CD1c-positive myeloid dendritic cell (primary cell): ENCODE results near the gene RFX1.
A peak's percentile ranks its signal among the peaks of the same experiment; 100 is the strongest.

ENCODE experiments used
- DNase-seq: peaks from one replicate; pipeline ENCODE4 v3.0.0-alpha.2; 2016; ENCODE audit errors: extremely low spot score

The RFX1 gene

DNA sequence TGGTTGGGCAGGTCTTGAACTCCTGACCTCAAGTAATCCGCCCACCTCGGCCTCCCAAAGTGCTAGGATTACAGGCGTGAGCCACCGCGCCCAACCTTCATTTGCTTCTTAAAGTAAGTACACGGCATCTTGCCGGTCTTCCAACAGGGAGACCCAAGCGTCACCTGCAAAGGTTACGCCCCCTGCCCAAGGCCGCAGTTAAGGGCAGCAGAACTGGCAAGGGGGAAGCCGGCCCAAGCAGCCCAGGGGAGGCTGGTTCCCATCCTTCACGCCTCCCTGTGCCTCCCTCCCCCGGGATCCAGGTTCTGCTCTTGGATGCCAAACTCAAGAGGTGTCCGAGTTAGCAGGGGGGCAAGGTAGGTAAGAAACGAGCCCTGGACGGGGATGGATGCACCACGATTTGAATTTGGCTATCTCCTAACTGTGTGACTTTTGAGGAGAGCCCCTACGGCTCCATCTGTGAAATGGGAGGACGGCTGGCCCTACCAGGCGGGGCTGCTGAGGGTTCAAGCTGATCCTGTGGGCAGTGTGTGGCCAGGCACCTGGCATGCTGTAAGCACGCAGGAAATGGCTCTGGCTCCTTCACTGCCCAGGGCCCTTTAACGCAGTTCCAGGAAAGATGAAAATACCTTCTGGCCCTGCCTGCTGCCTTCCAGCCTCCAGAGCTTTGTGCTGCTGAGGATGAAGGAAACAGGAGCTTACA lies 9.0 kb downstream of the RFX1 start:
- DNase-seq: no peak

- DNase-seq: no peak
Observed at GRCh38 chr19:13995878-13996765, 10.0 kb downstream of the RFX1 start.

DNA sequence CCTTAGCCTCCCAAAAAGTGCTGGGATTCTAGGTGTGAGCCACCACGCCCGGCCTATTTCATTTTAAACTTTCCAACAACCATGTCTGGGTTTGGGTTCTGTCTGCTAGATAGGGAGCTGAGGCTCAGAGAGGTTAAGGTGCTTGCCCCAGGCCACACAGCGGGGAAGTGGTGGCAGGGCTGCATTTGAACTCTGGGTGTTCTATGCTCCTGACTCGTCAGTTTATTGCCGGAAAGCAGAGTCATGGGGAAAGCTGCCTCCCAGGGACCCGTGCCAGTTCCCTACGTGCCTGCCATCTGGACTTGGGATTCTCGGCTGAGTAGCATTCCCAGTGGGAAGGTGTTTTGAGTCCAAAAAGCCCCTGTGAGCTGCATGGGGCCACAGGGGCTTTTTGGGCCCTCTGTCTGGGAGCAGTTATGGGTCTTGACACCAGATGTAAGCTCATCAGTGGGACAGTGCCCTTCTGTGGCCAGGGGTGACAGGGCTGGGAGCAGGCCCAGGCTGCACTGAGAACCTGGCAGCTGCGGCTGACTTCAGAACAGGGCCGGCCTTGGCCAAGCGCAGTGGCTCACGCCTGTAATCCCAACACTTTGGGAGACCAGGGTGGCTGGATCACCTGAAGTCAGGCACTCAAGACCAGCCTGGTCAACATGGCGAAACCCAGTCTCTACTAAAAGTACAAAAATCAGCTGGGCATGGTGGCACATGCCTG lies 10.9 kb downstream of the RFX1 start:
- no peak for DNase-seq

DNA sequence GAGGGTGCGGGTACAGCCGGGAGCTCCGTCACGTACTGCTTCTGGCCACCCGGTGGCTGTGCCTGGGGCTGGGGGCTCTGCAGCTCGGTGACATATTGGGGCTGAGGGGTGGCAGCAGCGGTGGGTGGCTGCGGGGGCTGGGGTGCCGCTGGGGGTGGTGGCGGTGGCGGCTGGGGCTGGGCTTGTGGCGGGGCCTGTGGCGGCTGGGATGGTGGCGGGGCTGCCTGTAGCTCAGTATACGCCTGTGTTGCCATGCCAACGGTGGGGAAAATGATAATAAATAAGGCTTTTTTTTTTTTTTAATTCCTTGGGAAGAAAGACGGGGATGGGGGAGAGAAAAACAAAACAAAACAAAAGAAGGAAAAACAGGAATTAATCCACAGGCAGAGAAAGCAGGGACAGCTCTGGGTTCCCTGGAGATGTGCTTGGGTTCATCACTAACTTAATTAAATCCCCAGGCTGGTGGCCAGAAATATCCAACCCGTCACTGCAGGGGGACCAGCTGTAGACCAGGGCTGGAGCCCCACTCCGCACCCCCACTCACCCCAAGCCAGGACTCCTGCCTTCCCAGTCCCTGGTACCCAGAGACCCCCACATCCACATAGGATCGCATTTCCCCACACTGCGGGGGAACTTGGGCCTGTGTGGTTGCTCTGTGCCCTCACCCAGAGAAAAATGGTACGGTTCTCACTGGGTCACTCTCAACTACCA lies 12.4 kb downstream of the RFX1 start:
- no peak for DNase-seq

DNA sequence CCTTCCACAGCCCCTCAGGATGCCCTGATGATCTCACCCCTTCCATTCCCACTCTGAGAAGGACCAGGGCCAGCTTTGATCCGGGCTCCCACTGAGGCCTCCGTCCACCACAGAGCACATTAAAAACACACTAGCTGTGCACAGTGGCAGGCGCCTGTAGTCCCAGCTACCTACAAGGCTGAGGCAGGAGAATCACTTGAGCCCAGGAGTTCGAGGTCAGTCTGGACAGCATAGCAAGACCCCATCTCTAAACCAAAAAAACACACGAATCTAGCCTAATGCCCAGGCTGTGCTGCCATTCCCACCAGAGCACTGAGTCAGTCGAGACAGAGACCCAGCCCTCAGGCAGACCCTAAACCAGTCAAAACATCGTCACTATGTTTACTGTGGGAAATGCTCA lies 14.1 kb downstream of the RFX1 start:
- no peak for DNase-seq

DNA sequence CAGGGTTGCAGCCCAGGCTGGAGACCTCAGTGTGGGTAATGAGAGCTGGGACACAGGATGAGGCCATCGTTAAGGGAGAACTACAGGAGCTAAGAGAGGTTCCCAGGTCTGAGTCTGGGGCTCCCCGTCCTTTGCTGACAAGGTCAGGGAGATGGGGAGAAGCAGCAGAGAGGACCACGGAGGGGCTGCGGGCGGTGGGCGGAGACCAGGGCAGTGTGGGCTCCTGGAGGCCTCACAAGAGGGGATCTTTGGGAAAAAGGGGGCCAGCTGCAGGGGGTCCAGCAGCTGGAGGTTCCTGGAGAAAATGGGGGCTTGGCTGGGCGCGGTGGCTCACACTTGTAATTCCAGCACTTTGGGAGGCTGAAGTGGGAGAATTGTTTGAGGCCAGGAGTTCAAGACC lies 16.0 kb downstream of the RFX1 start:
- no peak for DNase-seq

GRCh38 chr19:13989487-13989886 lies 16.6 kb downstream of the RFX1 start:
- no peak for DNase-seq

GRCh38 chr19:13987101-13987890 lies 18.8 kb downstream of the RFX1 start:
- DNase-seq: peak; percentile 58

DNA sequence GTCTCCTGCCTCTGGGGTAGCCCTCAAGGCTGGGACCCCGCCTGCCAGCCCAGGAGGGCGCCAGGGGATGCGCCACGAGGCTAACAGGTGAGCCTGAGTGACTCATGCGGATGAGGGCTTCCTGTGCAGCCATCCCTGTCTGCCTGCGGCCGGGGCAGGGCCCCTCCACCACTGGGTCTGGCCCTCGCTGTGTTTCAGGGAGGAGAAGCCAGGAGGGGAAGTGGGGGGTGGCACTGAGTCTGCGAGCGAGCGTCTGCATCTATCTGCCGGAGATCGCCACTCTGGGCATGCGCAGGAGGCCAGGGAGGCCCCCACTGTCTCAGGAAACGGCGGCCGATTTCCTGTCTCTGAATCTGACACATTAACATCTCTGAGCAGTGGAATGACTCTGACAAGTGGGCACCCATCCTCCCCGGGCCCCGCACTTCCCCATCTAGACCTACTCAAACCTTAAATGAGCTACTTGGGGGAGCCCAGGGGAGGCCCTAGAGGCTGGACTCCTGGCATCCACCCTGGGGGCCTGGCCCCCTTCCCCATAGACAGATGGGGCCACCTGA lies 19.7 kb downstream of the RFX1 start:
- DNase-seq: peak; percentile 97

DNA sequence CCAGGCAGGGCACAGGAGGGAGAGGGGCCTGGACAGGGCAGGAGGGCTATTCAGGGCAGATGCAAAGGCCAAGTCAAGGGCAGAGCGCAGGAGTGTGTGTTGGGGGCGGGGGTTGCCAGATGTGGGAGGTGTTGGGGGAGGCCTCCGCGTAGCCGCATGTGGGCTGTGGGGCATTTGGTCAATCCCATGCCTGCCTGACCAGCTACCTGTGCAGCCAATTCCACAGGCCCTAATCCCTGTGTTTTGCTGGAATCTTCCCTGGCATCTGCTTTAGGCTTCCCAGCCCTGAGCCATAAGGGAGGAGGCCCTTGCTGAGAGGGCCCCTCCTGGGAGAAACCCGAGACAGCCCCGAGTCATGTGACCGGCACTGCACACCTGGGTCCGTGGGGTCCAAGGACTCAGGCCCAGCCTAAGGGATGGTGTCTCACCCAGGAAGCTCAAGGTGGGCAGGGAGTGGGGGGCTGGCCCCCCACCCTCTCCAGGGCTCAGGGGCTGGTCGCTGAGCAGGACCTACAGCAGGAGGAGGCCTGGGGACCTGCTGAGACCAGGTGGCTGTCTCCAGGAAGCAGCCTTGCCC lies 20.3 kb downstream of the RFX1 start:
- no peak for DNase-seq

DNA sequence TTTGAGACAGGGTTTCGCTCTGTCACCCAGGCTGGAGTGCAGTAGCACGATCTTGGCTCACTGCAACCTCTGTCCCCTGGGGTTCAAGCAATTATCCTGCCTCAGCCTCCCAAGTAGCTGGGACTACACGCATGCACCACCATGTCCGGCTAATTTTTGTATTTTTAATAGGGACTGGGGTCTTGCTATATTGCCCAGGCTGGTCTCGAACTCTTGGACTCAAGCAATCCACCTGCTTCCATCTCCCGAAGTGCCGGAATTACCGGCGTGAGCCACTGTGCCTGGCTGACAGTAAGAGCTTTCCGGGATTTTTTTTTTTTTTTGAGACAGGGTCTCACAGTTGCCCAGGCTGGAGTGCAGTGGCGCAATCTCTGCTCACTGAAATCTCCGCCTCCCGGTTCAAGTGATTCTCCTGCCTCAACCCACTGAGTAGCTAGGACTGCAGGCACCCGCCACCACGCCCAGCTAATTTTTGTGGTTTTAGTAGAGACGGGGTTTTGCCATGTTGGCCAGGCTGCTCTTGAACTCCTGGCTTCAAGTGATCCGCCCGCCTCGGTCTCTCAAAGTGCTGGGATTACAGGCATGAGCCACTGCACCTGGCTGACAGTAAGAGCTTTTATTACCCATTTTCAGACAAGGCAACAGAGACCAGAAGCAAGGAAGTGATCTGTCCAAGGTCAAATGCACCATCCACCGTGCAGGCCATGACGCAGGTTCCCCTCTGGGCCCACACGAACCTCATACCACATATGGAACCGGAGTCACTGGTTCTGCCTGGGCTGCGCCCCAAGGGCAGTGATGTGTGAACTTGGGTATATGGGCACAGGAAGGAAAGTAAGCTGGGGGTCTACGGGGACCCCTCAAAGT lies 21.0 kb downstream of the RFX1 start:
- peak; percentile 73 for DNase-seq

- no peak for DNase-seq
Observed at GRCh38 chr19:13984186-13984585, 21.9 kb downstream of the RFX1 start.

- no peak for DNase-seq
Observed at GRCh38 chr19:13983213-13983889, 22.8 kb downstream of the RFX1 start.

- DNase-seq: no peak
Observed at GRCh38 chr19:13982773-13983172, 23.3 kb downstream of the RFX1 start.

DNA sequence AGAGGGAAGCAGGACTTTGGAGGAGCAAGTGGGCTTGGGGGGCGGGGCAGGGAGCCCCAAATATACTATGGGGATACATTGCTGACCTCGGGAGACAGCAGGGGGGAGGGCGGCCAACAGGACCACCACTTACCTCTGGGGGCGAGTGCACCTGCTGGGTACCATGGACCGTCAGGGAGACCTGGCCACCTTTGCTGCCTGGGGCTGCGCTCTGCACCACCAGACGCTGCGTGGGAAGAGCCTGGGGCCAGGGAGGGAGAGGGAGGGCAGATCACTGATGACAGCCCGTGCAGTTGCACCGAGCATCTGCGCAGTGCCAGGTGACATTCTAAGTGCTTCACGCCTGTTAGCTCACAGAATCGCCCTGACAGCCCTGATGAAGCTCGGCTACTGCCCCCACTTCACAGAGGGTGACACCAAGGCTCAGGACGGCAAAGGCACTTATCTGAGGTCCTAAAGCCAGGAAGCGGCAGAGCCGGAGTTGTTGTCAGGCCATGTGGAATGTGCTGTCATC lies 24.1 kb downstream of the RFX1 start:
- no peak for DNase-seq

DNA sequence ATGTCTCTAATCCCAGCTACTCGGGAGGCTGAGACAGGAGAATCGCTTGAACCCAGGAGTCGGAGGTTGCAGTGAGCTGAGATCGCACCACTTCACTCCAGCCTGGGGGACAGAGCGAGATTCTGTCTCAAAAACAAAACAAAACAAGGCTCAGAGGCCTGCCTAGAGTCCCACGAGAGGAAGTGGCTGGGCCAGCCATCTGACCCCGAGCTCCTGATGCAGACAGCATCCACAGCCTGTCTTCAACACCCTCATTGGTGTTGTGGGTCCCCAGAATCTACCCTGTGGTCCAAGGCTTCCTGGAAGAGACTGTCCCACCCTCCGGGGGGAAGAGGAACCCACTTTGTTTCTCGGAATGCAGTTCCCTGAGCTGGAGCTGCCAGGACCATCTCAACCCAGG lies 24.7 kb downstream of the RFX1 start:
- no peak for DNase-seq

DNA sequence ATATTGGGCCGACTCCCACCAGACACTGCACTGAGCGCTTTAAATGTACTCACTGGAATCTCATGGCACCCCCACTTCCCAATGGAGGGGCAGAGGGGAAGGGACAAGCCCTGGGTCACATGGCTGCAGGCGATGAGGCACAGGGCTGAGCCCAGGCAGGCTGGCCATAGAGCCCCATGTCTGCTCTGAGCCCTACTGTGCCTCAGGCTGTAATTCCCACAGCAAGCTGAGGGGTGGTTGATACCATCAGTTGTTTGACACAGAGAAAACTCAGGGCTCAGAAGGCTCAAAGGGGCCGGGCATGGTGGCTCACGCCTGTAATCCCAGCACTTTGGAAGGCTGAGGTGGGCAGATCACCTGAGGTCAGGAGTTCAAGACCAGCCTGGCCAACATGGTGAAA lies 25.1 kb downstream of the RFX1 start:
- no peak for DNase-seq

GRCh38 chr19:13980340-13980739 lies 25.8 kb downstream of the RFX1 start:
- DNase-seq: no peak

- DNase-seq: no peak
Observed at GRCh38 chr19:13979686-13980085, 26.4 kb downstream of the RFX1 start.
